T-helper 1 cell treated with Interleukin-12 subunit alpha and Interleukin-12 subunit beta and Interleukin-4 antibody, amounts not matched to agents 30 μg/mL and 1 μg/mL, for 36 hours (primary cell): Measurements from ENCODE around the gene CD93.

Source experiments
- H3K27ac Mint-ChIP-seq: one replicate; pipeline ENCODE4 v1.8.0; 2021; ENCODE audit warnings: mild to moderate bottlenecking, mixed read lengths
- H3K27me3 Mint-ChIP-seq: one replicate; pipeline ENCODE4 v1.8.0; 2021; ENCODE audit warnings: low read depth, mixed read lengths
- H3K36me3 Mint-ChIP-seq: one replicate; pipeline ENCODE4 v1.8.0; 2021; ENCODE audit warnings: low read depth, mixed read lengths
- H3K4me1 Mint-ChIP-seq: one replicate; pipeline ENCODE4 v1.8.0; 2021; ENCODE audit warnings: low read depth, mixed read lengths
- H3K4me3 Mint-ChIP-seq: one replicate; pipeline ENCODE4 v1.8.0; 2021; ENCODE audit warnings: mild to moderate bottlenecking, moderate library complexity, mixed read lengths
- H3K9me3 Mint-ChIP-seq: one replicate; pipeline ENCODE4 v1.8.0; 2021; ENCODE audit warnings: mixed read lengths

Gene CD93

DNA sequence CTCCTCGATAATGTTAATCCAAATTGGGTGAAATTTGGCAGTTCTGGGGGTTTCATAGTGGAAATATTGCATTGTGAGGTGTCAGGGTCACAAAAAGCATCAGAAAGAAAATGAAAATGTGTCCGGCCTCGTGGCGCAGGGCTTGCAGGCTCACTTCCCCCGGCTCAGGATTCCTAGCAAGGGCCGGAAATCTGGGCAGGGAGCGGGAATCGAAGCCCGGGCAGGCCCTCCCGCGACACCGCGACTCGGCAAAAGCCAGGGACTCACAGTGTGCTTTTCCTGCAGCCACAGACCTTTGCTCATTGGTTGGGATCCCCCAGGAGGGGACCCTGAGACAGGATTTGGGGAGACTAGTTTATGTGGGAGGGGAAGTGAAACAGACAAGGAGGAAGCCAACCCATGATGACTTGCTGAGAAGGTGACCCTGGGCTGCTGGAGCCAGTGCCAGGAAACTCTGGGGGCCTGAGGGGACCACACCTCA is 847 bp upstream of the CD93 start:
- H3K4me1 Mint-ChIP-seq: peaks cover 22% of the 10 kb centered on the region

DNA sequence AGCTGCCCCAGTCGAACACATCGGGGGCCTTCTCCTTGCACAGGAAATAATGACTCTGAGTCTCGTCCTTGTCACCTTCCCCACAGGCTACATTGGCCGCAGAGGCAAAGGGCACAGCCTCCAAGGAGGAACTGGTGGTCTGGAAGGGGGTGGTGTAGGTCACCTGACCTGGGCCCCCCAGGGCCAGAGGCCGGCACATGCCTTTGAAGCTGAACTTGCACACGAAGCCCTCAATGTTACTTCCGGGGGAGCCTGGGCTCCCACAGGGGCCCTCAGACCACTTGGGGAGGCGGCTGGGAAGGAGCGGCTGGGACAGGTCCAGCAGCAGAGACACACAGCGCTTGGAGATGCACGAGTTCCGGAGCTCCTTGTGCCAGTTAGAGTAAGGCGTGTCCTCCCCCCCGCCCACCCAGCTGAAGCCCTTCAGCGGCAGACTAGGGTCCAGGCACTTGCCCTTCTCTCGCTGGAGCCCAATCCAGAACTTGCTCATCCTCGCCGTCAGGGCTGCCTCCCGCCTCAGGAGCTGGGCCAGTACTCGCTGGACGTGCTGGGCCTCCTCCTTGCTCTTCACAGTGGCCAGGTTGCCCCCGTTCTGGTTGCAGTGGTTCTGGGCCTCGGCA is 578 bp downstream of the CD93 start:
- no peaks in the 10 kb centered on the region for H3K9me3 Mint-ChIP-seq
- H3K4me1 Mint-ChIP-seq: peaks cover 23% of the 10 kb centered on the region
- H3K27ac Mint-ChIP-seq: no peak overlapping the region
- H3K36me3 Mint-ChIP-seq: no peaks in the 10 kb centered on the region
- H3K4me3 Mint-ChIP-seq: peak overlapping the region; percentile 58
- peaks cover 14% of the 10 kb centered on the region for H3K27me3 Mint-ChIP-seq

More for the DNA sequence above, 847 bp upstream of the CD93 start:
- H3K9me3 Mint-ChIP-seq: no peaks in the 10 kb centered on the region
- no peak overlapping the region for H3K4me3 Mint-ChIP-seq
- no peaks in the 10 kb centered on the region for H3K36me3 Mint-ChIP-seq
- peak overlapping the region; percentile 86 for H3K27ac Mint-ChIP-seq
- peaks cover 6% of the 10 kb centered on the region for H3K27me3 Mint-ChIP-seq

DNA sequence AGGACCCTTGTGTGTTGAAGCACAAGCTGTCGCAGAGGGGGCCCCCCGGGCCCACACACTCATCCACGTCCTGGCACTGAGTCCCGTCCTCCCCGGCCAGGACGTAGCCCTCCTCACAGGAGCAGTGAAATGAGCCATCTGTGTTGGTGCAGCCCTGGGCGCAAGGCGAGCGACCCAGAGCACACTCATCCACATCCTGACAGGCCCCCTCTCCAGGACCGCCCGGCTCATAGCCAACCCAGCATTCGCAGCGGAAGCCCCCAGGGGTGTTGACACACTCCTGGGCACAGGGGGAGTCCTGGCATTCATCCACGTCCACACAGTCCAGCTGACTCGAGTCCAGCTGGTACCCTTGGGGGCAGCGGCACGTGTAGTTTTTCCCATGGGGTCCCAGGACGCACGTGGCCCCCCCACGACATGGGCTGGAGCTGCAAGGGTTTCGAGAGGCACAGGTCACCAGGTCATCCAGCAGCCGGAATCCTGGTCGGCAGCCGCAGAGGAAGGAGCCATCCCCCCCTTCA is 1.2 kb downstream of the CD93 start:
- H3K9me3 Mint-ChIP-seq: no peaks in the 10 kb centered on the region
- H3K36me3 Mint-ChIP-seq: no peaks in the 10 kb centered on the region
- no peak overlapping the region for H3K27ac Mint-ChIP-seq
- H3K4me1 Mint-ChIP-seq: peaks cover 23% of the 10 kb centered on the region
- H3K4me3 Mint-ChIP-seq: no peak overlapping the region
- H3K27me3 Mint-ChIP-seq: peaks cover 8% of the 10 kb centered on the region

DNA sequence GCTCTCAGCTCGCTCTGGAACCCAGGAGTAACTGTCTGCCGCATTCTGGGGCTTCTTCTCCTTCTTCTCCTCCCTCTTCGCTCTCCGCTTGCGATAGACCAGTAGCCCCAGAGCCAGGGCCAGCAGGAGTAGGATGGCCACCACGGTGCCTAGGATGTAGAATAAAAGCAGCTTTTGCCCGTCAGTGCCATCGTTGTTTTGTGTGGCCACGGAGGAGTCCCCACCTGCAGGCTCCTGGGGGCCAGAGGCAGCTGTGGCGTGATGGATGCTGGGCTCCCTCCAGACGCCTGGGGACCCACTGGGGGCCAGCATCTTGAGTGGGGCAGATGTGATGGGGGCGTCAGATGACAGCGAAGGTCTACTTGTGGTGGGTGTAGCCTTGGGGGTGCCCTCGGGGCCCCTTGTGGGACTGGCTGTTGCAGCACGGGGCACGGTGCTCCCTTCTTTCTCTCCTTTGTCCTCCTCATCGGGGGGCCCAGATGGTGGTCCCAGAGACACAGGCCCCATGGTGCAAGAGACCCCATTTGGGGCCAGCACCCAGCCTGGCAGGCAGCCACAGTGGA is 1.8 kb downstream of the CD93 start:
- Mint-ChIP-seq H3K4me3 (no peak overlapping the region), H3K36me3 (no peaks in the 10 kb centered on the region), H3K9me3 (no peaks in the 10 kb centered on the region), H3K27me3 (peaks cover 8% of the 10 kb centered on the region), H3K4me1 (peaks cover 23% of the 10 kb centered on the region), H3K27ac (no peak overlapping the region)

DNA sequence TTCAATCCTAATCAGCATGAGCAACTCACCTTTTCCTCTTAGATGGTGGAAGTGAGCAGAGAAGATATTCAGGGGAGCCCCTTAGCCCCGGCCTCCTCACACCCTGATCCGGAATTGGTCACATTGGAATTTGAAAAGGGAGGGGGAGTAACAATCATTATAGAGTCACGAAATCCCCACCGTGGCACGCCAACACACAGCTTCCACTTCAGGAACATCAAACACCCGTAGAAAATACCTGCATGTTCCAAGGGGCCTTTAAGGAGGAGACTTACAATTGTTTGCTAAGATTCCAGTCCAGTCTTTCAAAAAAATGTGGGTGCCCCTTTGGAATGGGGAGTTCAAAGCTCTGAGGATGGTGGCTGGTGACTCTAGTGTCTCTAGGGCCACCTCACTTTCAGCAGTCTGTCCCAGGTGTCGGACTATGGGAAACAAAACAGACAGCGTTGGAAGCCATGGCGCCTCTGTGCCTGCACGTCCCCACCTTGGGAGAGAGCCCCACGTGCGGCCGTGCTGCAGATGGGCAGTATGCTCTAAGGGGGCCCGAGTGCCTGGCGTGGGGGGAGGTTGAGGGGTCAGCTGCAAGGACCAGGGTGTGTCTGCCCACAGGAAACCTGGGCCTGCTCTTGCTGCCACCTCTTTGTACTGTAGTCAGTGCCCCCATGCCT is 2.4 kb downstream of the CD93 start:
- no peak overlapping the region for H3K27ac Mint-ChIP-seq
- no peaks in the 10 kb centered on the region for H3K36me3 Mint-ChIP-seq
- peaks cover 11% of the 10 kb centered on the region for H3K27me3 Mint-ChIP-seq
- H3K9me3 Mint-ChIP-seq: no peaks in the 10 kb centered on the region
- H3K4me3 Mint-ChIP-seq: peak overlapping the region; percentile 35
- peaks cover 23% of the 10 kb centered on the region for H3K4me1 Mint-ChIP-seq

DNA sequence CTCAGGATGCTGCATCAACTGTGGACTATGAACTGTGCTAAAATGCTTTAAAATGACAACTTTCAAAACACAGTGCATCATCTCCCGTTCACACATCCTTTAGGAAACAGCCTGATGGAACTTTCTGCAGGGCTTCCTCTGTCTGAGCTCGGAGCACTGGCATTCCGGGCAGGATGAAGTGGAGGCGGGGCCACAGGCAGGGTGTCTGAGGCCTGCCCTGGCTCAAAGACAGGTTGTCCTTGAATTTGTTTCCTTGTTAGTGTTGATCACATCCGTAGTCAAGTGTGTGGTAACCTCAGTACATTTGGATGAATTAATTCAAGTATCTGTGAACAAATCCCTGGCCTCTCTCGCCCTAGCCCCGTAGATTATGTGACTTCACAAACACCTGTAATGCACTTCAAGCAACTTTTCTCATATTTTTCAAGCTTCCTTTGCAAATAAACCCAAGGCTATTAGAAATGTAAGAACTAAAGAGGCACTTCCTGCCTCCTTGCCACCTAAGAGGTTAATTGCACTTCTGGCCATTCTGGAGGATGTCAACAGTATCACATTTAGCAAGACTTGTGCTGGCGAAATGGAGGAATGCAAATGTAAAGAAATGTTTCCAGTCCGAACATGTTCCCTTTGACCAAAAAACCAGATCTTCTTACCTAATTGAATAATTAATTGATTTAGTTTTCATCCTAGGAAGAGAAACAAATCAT is 3.1 kb downstream of the CD93 start:
- Mint-ChIP-seq H3K9me3 (no peaks in the 10 kb centered on the region), H3K27ac (no peak overlapping the region), H3K36me3 (no peaks in the 10 kb centered on the region), H3K27me3 (peaks cover 16% of the 10 kb centered on the region), H3K4me3 (peak overlapping the region; percentile 35), H3K4me1 (peaks cover 23% of the 10 kb centered on the region)

DNA sequence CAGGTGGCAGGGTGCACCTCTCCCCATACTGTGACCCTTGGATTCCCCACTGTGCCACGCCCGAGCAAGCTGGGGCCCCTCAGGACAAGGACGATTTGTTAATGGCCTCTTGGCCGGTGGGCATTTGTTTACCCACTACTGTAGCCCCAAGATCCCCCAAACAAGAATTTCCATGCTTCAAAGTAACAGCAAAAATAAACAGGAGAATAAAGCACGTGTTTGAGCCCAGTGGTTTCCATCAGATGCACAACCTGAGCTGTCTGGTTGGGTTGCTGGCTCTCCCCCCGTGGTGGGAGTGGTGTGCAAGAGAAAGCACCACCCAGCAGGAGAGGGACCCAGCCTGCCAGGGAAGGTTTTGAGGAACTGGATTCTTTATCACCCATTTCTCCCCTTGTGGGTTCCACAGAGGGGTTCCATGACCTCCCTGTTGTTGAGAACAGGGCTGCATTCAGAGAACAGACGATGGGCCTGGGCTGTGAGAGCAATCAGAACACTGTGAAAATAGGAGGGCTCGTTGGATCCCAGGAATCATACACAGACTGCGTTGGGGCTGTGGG is 4.8 kb downstream of the CD93 start:
- Mint-ChIP-seq H3K9me3 (no peaks in the 10 kb centered on the region), H3K27ac (no peak overlapping the region), H3K4me1 (peaks cover 11% of the 10 kb centered on the region), H3K4me3 (no peak overlapping the region), H3K36me3 (no peaks in the 10 kb centered on the region), H3K27me3 (peaks cover 18% of the 10 kb centered on the region)

DNA sequence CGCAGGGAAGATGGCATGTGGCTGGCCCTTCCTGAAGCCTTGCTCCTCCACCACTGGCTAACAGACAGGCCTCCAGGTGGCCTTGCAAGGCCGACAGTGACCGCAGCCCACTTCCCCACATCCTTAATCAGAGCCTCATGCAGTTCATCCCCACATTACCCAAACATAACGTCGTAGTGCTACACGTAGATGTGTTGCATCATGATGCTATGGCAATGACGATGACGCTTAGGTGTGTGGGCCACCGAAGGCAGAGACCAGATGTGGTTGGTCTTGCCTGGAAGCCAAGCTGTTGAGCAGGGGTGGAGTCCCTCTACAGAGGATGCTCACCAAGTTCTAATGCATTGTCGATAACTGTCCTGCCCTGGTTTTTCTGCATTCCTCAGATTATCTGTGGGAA is 5.6 kb downstream of the CD93 start:
- Mint-ChIP-seq H3K4me3 (no peak overlapping the region), H3K4me1 (peaks cover 10% of the 10 kb centered on the region), H3K27ac (no peak overlapping the region), H3K36me3 (no peaks in the 10 kb centered on the region), H3K9me3 (no peaks in the 10 kb centered on the region), H3K27me3 (peaks cover 18% of the 10 kb centered on the region)

DNA sequence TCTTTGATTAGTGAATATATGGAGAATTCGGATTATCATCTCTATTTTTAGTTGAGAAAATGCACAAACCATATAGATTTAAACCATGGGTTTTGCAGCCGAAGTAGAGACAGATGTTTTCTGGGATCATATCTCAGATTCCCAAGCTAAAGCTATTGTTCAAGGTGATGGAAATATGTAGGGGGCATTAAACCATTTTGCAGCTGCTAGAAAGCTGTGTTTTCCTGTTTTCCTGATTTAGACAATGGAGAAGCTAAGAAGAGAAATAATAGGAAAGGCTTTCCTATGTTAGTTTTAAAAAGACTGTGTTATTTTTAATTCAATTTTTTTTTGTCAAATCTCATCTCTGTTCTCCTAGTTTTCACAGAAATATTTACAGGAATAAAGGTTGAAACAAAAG is 6.2 kb downstream of the CD93 start:
- H3K4me3 Mint-ChIP-seq: no peak overlapping the region
- no peak overlapping the region for H3K27ac Mint-ChIP-seq
- H3K36me3 Mint-ChIP-seq: no peaks in the 10 kb centered on the region
- peaks cover 10% of the 10 kb centered on the region for H3K4me1 Mint-ChIP-seq
- no peaks in the 10 kb centered on the region for H3K9me3 Mint-ChIP-seq
- H3K27me3 Mint-ChIP-seq: peaks cover 18% of the 10 kb centered on the region

DNA sequence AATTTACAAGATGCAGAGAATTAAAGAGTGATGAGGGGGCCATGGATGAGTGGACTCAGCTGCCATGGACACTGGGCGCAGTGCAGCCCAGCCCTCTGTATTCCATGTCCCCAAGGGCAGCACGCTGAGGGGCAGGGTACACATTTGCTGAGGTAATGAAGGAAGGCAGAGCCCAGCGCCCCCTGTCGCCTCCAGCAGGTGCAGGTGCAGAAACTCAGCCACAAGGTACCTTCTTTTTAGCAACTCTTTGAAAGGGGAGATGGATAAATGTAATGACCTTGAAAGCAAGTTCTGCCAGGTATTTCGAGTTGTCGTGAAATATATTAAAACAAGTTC is 7.1 kb downstream of the CD93 start:
- Mint-ChIP-seq H3K36me3 (no peaks in the 10 kb centered on the region), H3K4me1 (peaks cover 10% of the 10 kb centered on the region), H3K9me3 (no peaks in the 10 kb centered on the region), H3K4me3 (no peak overlapping the region), H3K27me3 (peaks cover 18% of the 10 kb centered on the region), H3K27ac (no peak overlapping the region)

DNA sequence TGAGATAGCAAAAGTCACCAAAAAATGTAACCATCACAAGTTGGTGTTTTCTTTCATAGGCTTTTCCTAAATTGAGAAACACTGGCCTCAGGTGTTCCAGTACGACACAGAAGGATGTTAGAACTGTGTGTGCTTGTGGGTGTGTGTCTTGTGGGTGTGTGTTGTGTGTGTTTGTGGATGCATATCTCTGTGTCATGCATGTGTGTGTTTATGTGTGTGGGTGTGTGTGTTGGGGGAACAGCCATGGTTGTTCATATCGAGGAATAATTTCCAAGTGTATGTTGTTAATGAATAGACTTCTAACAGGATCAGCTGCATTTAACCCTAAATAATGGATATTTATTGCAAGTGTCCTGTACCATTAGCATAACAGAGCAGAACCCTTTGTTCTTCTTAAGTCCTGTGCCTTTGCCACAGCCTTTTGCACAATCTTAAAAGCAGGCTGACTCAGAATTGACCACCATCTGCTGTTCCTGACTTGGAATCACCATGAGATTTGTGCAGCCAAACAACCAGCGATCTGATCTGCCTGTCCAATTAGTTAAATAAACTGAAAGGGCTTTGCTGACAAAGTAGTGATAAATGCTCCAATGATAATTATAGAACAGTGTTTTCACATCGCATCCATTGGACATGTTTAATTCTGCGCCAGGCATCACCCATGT is 7.6 kb downstream of the CD93 start:
- H3K36me3 Mint-ChIP-seq: no peaks in the 10 kb centered on the region
- peaks cover 18% of the 10 kb centered on the region for H3K27me3 Mint-ChIP-seq
- H3K4me1 Mint-ChIP-seq: peaks cover 10% of the 10 kb centered on the region
- H3K4me3 Mint-ChIP-seq: no peak overlapping the region
- no peaks in the 10 kb centered on the region for H3K9me3 Mint-ChIP-seq
- H3K27ac Mint-ChIP-seq: no peak overlapping the region

DNA sequence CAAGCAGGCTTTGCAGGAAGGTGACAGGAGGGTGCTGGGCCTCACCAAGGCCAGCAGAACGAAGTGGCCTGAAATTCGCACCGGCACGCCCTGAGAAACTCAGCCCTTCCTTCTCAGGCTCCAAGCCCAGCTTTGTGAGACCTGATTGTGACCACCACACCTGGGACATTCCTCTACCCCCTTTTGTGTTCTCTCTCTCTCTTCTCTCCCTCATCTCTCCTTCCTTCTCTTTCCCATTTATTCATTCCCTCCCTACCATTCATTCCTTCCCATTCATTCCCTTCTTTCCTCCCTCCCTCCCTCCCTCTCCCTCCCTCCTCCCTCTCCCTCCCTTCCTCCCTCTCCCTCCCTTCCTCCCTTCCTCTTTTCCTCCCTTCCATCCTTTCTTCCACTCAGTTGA is 8.8 kb downstream of the CD93 start:
- Mint-ChIP-seq H3K36me3 (no peaks in the 10 kb centered on the region), H3K4me1 (peaks cover 4% of the 10 kb centered on the region), H3K27ac (no peak overlapping the region), H3K9me3 (no peaks in the 10 kb centered on the region), H3K4me3 (no peak overlapping the region), H3K27me3 (peaks cover 18% of the 10 kb centered on the region)

DNA sequence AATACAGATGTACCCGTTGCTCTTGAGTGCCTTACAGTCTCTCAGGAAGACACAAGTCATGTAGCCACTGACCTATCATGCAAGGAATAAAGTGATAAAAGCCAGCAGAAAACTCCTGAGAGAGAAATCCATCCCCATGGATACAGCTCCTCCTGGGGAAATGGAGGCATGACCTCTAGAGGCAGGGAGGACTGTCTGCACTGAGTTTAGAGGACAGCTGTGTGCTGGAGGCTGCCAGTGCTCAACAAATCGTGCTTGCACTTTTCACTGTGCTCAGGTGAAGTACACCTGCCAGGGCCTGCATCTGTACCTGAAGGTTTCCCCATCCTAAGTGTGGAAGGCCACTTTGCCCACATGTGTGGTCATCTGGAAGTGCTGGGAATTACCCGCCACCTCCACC is 12.1 kb downstream of the CD93 start:
- H3K4me3 Mint-ChIP-seq: no peak overlapping the region
- no peak overlapping the region for H3K27ac Mint-ChIP-seq
- H3K9me3 Mint-ChIP-seq: no peaks in the 10 kb centered on the region
- peaks cover 12% of the 10 kb centered on the region for H3K27me3 Mint-ChIP-seq
- no peaks in the 10 kb centered on the region for H3K4me1 Mint-ChIP-seq
- no peaks in the 10 kb centered on the region for H3K36me3 Mint-ChIP-seq
